K562 (cell line): ENCODE data around the gene PYY. TPM values are rescaled to one million over a fixed set of nuclear protein-coding genes. Genes with fewer than 3 reads are reported as not detected.

Experiments
- CUX1 ChIP-seq: fragments of 200-800 bp; sonication (Bioruptor generic); IDR thresholded peaks from 2 replicates; pipeline ENCODE4 v1.6.1; 2016; ENCODE audit warnings: missing genetic modification characterization, missing compliant biosample characterization
- MCM7 ChIP-seq, 2 experiments: fragments of 450-650 bp; IDR thresholded peaks; 2 replicates each; pipeline ENCODE4 v1.6.1; 2016 to 2018
- RBBP5 ChIP-seq: fragments of 200-600 bp; sonication (generic); IDR thresholded peaks from 2 replicates; pipeline ENCODE4 v1.6.1; 2012; ENCODE audit warnings: borderline replicate concordance, mild to moderate bottlenecking, low read length, control low read depth, inconsistent platforms; ENCODE audit not compliant: insufficient read depth, poor library complexity, severe bottlenecking
- SETDB1 ChIP-seq: IDR thresholded peaks from one replicate; pipeline ENCODE4 v1.6.1; 2012; ENCODE audit warnings: low read length, control low read depth, inconsistent platforms
- SMARCA5 ChIP-seq: fragments of 450-650 bp; IDR thresholded peaks from 2 replicates; pipeline ENCODE4 v1.6.1; 2016
- ZNF589 ChIP-seq: fragments of 200-800 bp; sonication (Bioruptor generic); IDR thresholded peaks from 2 replicates; pipeline ENCODE4 v1.6.1; 2016; ENCODE audit warnings: low read depth, missing genetic modification characterization, missing compliant biosample characterization
- polyA plus RNA-seq, 8 experiments: library from polyadenylated mRNA; depleted of rRNA in 4 of 8; stranded (reverse) in 5 of 8; unstranded in 3 of 8; fragments of >200 nt; fragmentation: Nextera tagmentation in 2 of 8; fragmentation: Illumina TruSeq in 1 of 8; extraction: Ambion mirVana in 2 of 8; extraction: Trizol in 1 of 8; gene quantifications; 2 replicates each; pipeline versions ENCODE4 v1.2.1 to v1.2.3, GENCODE V29; 2011 to 2014; ENCODE audit warnings: inconsistent platforms in 1 of 8, missing spikeins in 1 of 8
- total RNA-seq, 7 experiments: library from RNA; depleted of rRNA in 6 of 7; stranded (reverse); fragments of >200 nt in 6 of 7; fragmentation: Illumina TruSeq in 2 of 7; extraction: Trizol in 2 of 7; gene quantifications; 2 replicates each; pipeline versions ENCODE4 v1.2.1 to v1.2.3, GENCODE V29; 2011 to 2021; ENCODE audit warnings: low replicate concordance in 1 of 7
- TF ChIP-seq, protein P1 (sequence below): fragments of 200-800 bp; sonication (Bioruptor generic); IDR thresholded peaks from 2 replicates; pipeline ENCODE4 v1.6.1; 2017; ENCODE audit warnings: missing genetic modification characterization, missing compliant biosample characterization

The PYY gene
- total and polyA plus RNA-seq, 9 of the 15 experiments (the other 6 are each of a cell fraction or from before 2014, with no cell fraction given), result not detected

- TF ChIP-seq CUX1, result no peak
- TF ChIP-seq RBBP5, result no peak
- TF ChIP-seq ZNF589 (CRISPR knock-in tag), result no peak
- no peak for TF ChIP-seq MCM7 (IDR thresholded peaks at IDR 0.05)
- TF ChIP-seq SMARCA5, result no peak
- TF ChIP-seq, protein P1, sequence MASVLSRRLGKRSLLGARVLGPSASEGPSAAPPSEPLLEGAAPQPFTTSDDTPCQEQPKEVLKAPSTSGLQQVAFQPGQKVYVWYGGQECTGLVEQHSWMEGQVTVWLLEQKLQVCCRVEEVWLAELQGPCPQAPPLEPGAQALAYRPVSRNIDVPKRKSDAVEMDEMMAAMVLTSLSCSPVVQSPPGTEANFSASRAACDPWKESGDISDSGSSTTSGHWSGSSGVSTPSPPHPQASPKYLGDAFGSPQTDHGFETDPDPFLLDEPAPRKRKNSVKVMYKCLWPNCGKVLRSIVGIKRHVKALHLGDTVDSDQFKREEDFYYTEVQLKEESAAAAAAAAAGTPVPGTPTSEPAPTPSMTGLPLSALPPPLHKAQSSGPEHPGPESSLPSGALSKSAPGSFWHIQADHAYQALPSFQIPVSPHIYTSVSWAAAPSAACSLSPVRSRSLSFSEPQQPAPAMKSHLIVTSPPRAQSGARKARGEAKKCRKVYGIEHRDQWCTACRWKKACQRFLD (CRISPR knock-in tag), result no peak
- TF ChIP-seq SETDB1, result no peak
- TF ChIP-seq, all 486 proteins: peak for 2
These were observed 41.8 kb downstream of the PYY start (continued) for GRCh38 chr17:43911904-43912303.
